HG03103 (cell line): ENCODE measurements around the gene PCDHB8.
"Not testable (repeated sequence)": the region's sequence is repeated elsewhere in the genome, so short reads cannot be mapped to it uniquely, and the experiment has no call there.

Experiments used
- ATAC-seq: cut with Tn5 transposase; IDR thresholded peaks from one replicate; pipeline ENCODE4 v1.9.1; 2021; ENCODE audit warnings: low read depth; ENCODE audit not compliant: unreplicated experiment

The PCDHB8 gene

DNA sequence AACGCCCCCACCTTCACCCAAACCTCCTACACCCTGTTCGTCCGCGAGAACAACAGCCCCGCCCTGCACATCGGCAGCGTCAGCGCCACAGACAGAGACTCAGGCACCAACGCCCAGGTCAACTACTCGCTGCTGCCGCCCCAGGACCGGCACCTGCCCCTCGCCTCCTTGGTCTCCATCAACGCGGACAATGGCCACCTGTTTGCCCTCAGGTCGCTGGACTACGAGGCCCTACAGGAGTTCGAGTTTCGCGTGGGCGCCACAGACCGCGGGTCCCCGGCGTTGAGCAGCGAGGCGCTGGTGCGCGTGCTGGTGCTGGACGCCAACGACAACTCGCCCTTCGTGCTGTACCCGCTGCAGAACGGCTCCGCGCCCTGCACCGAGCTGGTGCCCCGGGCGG is 47.3 kb downstream of the PCDHB8 start:
- ATAC-seq: not testable (repeated sequence)

DNA sequence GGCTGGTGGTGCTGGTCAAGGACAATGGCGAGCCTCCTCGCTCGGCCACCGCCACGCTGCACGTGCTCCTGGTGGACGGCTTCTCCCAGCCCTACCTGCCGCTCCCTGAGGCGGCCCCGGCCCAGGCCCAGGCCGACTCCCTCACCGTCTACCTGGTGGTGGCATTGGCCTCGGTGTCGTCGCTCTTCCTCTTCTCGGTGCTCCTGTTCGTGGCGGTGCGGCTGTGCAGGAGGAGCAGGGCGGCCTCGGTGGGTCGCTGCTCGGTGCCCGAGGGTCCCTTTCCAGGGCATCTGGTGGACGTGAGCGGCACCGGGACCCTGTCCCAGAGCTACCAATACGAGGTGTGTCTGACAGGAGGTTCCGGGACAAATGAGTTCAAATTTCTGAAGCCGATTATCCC is 47.8 kb downstream of the PCDHB8 start:
- not testable (repeated sequence) for ATAC-seq
